HG02610 (cell line): ENCODE data around the gene ANKRD44.
A peak's percentile ranks its signal among the peaks of the same experiment; 100 is the strongest.
"Not testable (repeated sequence)": the region's sequence is repeated elsewhere in the genome, so short reads cannot be mapped to it uniquely, and the experiment has no call there.

ENCODE experiments used
- ATAC-seq: cut with Tn5 transposase; IDR thresholded peaks from one replicate; pipeline ENCODE4 v1.9.1; 2021; ENCODE audit warnings: mild to moderate bottlenecking, moderate library complexity; ENCODE audit not compliant: unreplicated experiment

Gene ANKRD44

GRCh38 chr2:197293252-197294007 is 17.1 kb downstream of the ANKRD44 start:
- peak; percentile 32 for ATAC-seq

DNA sequence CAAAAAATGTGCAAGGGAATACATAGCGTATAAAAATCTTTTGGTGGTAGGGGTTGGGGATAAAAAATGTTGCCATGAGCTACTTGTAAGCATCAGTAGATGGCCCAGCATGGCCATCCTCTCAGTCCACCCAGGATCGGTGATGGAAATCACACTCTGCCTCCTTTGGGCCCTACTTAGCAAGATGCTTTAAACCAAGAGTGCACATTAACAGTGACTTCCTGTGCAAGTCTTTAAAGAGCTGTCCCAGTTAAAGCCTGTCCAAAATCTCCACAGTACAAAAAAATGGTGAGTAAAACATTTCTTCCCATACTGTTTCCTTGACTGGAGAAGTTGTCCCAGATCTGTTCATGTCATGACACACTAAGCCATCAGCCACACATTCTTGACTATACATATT is 18.0 kb downstream of the ANKRD44 start:
- peak; percentile 34 for ATAC-seq

DNA sequence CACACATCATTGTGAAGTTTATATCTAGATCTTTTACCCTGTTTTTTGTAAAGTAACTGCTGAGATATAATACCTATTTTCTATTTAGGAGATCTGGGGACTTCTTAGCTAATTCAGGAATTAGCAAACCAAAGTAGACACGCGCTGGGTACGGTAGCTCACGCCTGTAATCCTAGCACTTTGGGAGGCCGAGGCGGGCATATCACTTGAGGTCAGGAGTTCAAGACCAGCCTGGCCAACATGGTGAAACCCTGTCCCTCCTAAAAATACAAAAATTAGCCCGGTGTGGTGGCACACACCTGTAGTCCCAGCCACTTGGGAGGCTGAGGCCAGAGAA is 23.0 kb downstream of the ANKRD44 start:
- not testable (repeated sequence) for ATAC-seq

- ATAC-seq, result peak; percentile 91
These were observed 23.6 kb downstream of the ANKRD44 start for GRCh38 chr2:197286805-197287595.

GRCh38 chr2:197285361-197285760 is 25.2 kb downstream of the ANKRD44 start:
- no peak for ATAC-seq

GRCh38 chr2:197284956-197285355 is 25.6 kb downstream of the ANKRD44 start:
- no peak for ATAC-seq

GRCh38 chr2:197281421-197281820 is 29.2 kb downstream of the ANKRD44 start:
- no peak for ATAC-seq

- peak; percentile 52 for ATAC-seq
These were observed 30.4 kb downstream of the ANKRD44 start for GRCh38 chr2:197280015-197280702.

- ATAC-seq, result no peak
These were observed 31.5 kb downstream of the ANKRD44 start for GRCh38 chr2:197278799-197279763.

DNA sequence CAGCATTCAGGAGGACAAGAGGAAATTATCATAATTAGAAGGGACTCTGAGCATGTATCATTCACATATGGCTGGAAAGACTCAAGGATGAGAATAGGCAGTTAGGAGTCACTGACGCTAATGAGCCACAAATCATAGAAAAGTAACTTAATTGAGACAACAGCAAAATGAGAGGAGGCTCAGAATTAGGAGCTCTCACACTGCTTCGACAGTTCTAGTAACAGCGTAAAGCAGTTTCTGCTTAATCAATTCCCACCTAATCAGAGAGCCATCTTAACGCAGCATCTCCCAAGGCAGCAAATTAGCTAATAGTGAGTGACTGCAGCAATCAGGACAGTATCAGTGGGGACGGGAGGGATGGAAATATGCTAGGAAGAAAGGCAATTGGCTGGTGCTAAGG is 32.8 kb downstream of the ANKRD44 start:
- ATAC-seq, result no peak

DNA sequence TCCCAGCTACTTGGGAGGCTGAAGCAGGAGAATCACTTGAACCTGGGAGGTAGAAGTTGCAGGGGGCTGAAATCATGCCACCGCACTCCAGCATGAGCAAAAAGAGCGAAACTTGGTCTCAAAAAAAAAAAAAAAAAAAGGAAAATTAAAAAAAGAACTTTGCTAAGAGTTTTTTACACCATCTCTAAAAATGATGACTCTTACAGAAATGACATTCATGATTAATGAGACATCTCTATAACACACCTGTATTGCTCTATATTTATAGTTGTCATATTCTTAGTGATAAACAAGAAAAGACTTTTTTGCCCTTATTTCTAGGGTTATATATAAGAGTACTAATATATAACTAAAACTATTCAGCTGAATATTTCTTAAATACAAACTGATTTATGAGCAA is 34.4 kb downstream of the ANKRD44 start:
- ATAC-seq, result no peak

GRCh38 chr2:197274937-197275336 is 35.6 kb downstream of the ANKRD44 start:
- no peak for ATAC-seq

- ATAC-seq, result no peak
These were observed 36.2 kb downstream of the ANKRD44 start for GRCh38 chr2:197274349-197274748.

DNA sequence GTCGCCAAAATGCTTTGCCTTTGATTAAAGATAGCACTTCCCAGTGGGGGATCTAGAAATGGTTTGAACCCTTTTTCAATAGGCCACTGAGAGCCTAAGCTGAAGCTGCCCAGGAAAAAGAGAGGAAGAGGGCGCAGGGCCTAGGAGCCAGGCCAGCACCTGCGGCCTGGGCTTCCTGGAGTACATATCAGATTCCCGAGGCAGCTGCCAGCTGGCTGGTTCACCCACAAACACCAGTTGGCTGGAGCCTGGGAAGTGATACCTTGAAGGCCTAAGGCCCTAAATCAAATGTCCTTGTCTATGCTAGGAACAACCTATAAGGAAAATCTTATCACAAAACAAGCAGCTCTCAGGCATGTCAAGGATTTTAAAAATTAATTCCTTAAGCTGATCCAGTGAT is 37.1 kb downstream of the ANKRD44 start:
- no peak for ATAC-seq

GRCh38 chr2:197270601-197271000 is 40.0 kb downstream of the ANKRD44 start:
- no peak for ATAC-seq

- ATAC-seq, result no peak
These were observed 40.8 kb downstream of the ANKRD44 start for GRCh38 chr2:197269815-197270214.

DNA sequence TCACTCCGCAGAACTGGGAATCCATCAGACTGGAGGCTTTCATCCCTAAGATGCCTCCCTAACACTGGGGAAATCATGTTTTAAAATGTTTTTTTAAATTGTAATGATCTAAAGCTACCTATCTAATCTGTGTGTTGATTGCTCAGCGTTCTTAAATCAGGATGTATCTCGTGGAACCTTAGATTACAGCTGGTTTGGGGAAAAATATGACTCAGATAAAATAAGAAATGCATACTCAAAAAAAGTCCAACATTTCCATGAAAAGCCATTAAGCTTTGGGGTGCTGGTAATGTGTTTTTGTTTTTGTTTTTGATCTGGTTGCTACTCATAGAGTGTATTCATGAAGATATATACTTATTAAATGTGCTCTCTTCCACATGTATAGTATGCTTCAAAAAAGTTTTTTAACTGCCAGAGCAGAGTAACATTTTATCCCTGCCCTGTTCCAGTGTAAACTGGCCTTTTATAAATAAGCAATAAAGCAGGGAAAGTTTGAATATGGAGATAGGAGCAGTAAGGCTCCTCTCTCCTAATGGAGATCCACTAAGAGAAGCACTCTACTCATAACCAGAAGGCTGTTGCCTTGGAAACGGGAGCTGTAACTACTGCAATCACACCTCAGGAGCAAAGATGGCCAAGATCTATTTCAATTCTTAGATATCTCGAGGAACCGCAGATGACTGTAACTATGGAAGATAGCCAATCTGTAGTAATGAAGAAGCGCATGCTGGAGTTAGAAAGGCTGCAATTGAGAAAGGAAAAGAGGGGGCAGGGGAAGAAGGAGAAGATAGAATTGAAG is 41.6 kb downstream of the ANKRD44 start:
- peak; percentile 81 for ATAC-seq

- ATAC-seq, result no peak
These were observed 44.1 kb downstream of the ANKRD44 start for GRCh38 chr2:197266477-197266876.

DNA sequence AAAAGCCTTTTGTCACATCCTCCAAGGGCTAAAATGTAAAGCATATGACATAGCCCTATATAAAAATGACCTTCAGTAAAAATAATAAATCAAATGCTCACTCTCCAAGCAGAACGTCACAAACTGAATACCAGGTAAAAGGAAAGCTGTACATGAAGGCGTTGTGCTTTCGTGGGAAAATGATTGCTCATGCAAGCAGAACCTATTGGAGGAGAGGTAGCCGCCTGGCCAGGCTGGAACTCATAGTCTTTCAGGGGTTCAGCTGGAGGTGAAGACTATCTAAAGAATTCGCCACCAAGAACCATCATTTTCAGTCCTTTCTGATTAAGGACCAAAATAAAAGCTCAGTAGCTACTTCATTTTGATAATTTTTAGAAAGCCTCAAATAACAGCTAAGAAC is 44.7 kb downstream of the ANKRD44 start:
- ATAC-seq, result no peak

DNA sequence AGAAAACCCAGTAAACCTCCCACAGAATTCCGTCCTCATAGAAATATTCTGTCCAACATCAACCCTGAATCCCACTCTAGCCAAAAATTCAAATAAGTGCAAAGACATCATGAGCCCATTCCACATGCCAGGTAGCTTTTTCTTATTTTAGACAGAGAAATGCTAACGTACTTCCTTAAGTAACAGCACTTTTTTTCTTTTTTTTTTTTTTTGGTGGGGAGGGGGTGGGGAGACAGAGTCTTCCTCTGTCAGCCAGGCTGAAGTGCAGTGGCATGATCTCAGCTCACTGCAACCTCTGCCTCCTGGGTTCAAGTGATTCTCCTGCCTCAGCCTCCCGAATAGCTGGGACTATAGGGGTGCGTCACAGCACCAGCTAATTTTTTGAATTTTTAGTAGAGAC is 45.5 kb downstream of the ANKRD44 start:
- ATAC-seq, result no peak
